AG04450 (cell line): ENCODE results near the gene HSD17B12. TPM values are rescaled to one million over a fixed set of nuclear protein-coding genes. Genes with fewer than 3 reads are reported as not detected.
A peak's percentile ranks its signal among the peaks of the same experiment; 100 is the strongest.

Experiments
- CTCF ChIA-PET: fragments of 300-600, 350-600 bp; formaldehyde crosslinking; extraction: SDS; loops from one replicate; lab custom pipeline; 2022; ENCODE audit warnings: antibody characterized with exemption, inconsistent platforms; lab: Charles Lee
- POLR2A ChIA-PET: fragments of 350-600 bp; formaldehyde crosslinking; extraction: SDS; loops from one replicate; lab custom pipeline; 2021; ENCODE audit warnings: antibody characterized with exemption, inconsistent platforms; lab: Yijun Ruan, JAX
- DNase-seq: peaks from one replicate; pipeline ENCODE4 v3.0.0-alpha.2; 2011; ENCODE audit warnings: low read depth, low spot score
- H3K27ac ChIP-seq: one replicate; pipeline ENCODE4 v1.5.1; 2012; ENCODE audit warnings: low read depth, low read length, control low read depth
- H3K27me3 ChIP-seq: one replicate; pipeline ENCODE4 v1.6.0; 2012; ENCODE audit warnings: low read length; ENCODE audit not compliant: control insufficient read depth, insufficient read depth
- H3K4me3 ChIP-seq: 2 replicates; pipeline ENCODE4 v1.5.1; 2011; ENCODE audit warnings: mild to moderate bottlenecking, low read depth, low read length, control low read depth
- H3K9me3 ChIP-seq: 2 replicates; pipeline ENCODE4 v1.5.1; 2012; ENCODE audit warnings: low read length; ENCODE audit not compliant: control insufficient read depth, insufficient read depth
- polyA plus RNA-seq: library from polyadenylated mRNA; depleted of rRNA; stranded (reverse); fragments of >200 nt; gene quantifications from 2 replicates; pipeline ENCODE4 v1.2.3, GENCODE V29; 2011
- TF ChIP-seq, protein P1 (sequence below): IDR thresholded peaks from 2 replicates; pipeline ENCODE4 v1.5.1; 2011; ENCODE audit warnings: low read depth, low read length, control low read depth, inconsistent platforms

Gene HSD17B12
- polyA plus RNA-seq, 1 experiment, result 59.3 TPM

DNA sequence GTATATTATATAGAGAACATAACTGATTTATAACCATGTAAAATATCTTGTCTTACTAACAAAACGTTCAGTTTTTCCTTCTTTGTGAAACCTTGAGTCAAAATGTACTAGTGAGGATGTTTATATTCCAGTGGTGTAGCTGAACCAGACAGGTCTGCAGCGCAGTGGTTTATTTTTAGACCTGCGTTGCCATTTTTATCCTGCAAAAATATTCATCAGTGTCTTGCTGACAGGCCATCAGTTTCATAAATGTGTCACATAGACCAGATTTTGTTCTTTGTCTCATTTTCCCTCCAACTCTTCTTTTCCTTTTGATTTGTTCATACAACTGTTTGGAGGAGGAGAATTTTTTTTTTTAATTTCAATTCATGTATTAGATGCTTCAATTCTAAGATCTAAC lies 43.1 kb downstream of the HSD17B12 start:
- CTCF ChIA-PET, result no interaction called here
- DNase-seq, result no peak
- Histone ChIP-seq H3K27ac (no peak overlapping the region), H3K27me3 (no peaks in the 10 kb centered on the region), H3K9me3 (peaks cover 2% of the 10 kb centered on the region), H3K4me3 (no peak overlapping the region)
- POLR2A ChIA-PET, result no interaction called here
- TF ChIP-seq, protein P1, sequence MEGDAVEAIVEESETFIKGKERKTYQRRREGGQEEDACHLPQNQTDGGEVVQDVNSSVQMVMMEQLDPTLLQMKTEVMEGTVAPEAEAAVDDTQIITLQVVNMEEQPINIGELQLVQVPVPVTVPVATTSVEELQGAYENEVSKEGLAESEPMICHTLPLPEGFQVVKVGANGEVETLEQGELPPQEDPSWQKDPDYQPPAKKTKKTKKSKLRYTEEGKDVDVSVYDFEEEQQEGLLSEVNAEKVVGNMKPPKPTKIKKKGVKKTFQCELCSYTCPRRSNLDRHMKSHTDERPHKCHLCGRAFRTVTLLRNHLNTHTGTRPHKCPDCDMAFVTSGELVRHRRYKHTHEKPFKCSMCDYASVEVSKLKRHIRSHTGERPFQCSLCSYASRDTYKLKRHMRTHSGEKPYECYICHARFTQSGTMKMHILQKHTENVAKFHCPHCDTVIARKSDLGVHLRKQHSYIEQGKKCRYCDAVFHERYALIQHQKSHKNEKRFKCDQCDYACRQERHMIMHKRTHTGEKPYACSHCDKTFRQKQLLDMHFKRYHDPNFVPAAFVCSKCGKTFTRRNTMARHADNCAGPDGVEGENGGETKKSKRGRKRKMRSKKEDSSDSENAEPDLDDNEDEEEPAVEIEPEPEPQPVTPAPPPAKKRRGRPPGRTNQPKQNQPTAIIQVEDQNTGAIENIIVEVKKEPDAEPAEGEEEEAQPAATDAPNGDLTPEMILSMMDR, result no peak

DNA sequence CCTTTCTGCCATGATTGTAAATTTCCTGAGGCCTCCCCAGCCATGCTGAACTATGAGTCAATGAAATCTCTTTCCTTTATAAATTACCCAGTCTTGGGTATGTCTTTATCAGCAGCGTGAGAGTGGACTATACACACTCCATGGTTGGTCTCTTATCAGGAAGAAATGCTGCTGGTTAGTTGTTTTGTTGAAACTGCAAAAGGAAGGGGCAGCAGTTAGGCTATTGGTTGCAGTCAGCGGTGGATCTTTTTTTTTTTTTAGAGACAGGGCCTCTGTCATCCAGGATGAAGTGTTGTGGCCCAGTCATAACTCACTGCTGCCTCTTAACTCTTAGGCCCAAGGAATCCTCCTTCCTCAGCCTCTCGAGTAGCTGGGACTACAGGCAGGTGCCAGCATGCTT lies 51.7 kb downstream of the HSD17B12 start:
- ChIA-PET POLR2A (no interaction called here), CTCF (no interaction called here)
- H3K9me3 ChIP-seq, result no peaks in the 10 kb centered on the region; the same call in none of the 2 replicates
- no peak for DNase-seq
- TF ChIP-seq, protein P1, result no peak
- H3K4me3 ChIP-seq, result no peak overlapping the region
- no peak overlapping the region for H3K27ac ChIP-seq
- H3K27me3 ChIP-seq, result no peaks in the 10 kb centered on the region

- DNase-seq, result no peak
- ChIA-PET CTCF (no interaction called here), POLR2A (no interaction called here)
- H3K9me3 ChIP-seq, result no peaks in the 10 kb centered on the region; the same call in none of the 2 replicates
- TF ChIP-seq, protein P1, result no peak
- no peak overlapping the region for H3K4me3 ChIP-seq
- H3K27me3 ChIP-seq, result no peaks in the 10 kb centered on the region
- H3K27ac ChIP-seq, result no peak overlapping the region
These were observed 53.7 kb downstream of the HSD17B12 start for GRCh38 chr11:43734256-43734655.

GRCh38 chr11:43735115-43735514 lies 54.6 kb downstream of the HSD17B12 start:
- DNase-seq, result no peak
- Histone ChIP-seq H3K9me3 (no peaks in the 10 kb centered on the region; the same call in none of the 2 replicates), H3K27ac (no peak overlapping the region), H3K27me3 (no peaks in the 10 kb centered on the region), H3K4me3 (no peak overlapping the region)
- ChIA-PET CTCF (no interaction called here), POLR2A (no interaction called here)
- TF ChIP-seq, protein P1, result no peak

GRCh38 chr11:43735961-43736360 lies 55.4 kb downstream of the HSD17B12 start:
- peak overlapping the region; percentile 72 for H3K27ac ChIP-seq
- no peaks in the 10 kb centered on the region; the same call in none of the 2 replicates for H3K9me3 ChIP-seq
- no peaks in the 10 kb centered on the region for H3K27me3 ChIP-seq
- TF ChIP-seq, protein P1, result peak; percentile 34; the same call in 1 of the 2 replicates
- ChIA-PET POLR2A (no interaction called here), CTCF (no interaction called here)
- H3K4me3 ChIP-seq, result no peak overlapping the region
- DNase-seq, result no peak
